ENCODE results near the gene PMM2. TPM values are rescaled to one million over a fixed set of nuclear protein-coding genes. Genes with fewer than 3 reads are reported as not detected.

Gene PMM2
- polyA plus RNA-seq, 1 donor (not counting 4 experiments of a cell fraction or from before 2014, with no cell fraction given) = 38.6 TPM

DNA sequence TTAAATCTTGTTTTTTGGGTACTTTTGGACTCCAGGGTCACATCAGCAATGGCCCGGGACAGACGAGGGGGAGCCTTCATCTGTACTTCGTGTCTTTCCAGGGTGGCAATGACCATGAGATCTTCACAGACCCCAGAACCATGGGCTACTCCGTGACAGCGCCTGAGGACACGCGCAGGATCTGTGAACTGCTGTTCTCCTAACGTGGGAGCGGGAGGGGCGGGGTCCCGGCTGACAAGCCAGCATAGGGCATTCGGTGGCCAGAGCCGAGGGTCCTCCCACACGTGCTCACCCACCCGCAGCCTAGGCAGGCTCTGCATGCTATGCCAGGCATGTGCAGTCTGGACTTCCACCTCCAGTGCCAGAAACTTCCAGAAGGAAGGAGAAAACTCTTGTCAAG is 50.0 kb downstream of the PMM2 start:
- Histone ChIP-seq H3K27ac (ENCODE audit: control insufficient read depth, insufficient read depth, low read length) (no peak overlapping the region), H3K4me1 (ENCODE audit: control insufficient read depth, extremely low read depth, insufficient read depth, low read length) (peaks cover 31% of the 10 kb centered on the region), H3K9me1 (ENCODE audit: control insufficient read depth, extremely low read depth, insufficient read depth, low read length) (peaks cover 2% of the 10 kb centered on the region), H3K9me3 (ENCODE audit: control insufficient read depth, low read depth, low read length) (no peaks in the 10 kb centered on the region), H3K27me3 (ENCODE audit: control insufficient read depth, extremely low read depth, insufficient read depth, low read length) (no peaks in the 10 kb centered on the region), H3K9ac (ENCODE audit: control insufficient read depth, extremely low read depth, insufficient read depth, low read length) (no peak overlapping the region), H3K4me3 (ENCODE audit: control insufficient read depth in 2 of 3, extremely low read depth in 1 of 3, insufficient read depth in 2 of 3, low read depth in 1 of 3, low read length in 3 of 3) (no peak overlapping the region), H3K4me2 (ENCODE audit: control insufficient read depth, extremely low read depth, insufficient read depth, low read depth, low read length) (no peak overlapping the region), H4K20me1 (ENCODE audit: control insufficient read depth, extremely low read depth, insufficient read depth, low read length) (peaks cover 3% of the 10 kb centered on the region), H2AFZ (ENCODE audit: control insufficient read depth, low read length) (no peak overlapping the region), H3K36me3 (ENCODE audit: control insufficient read depth in 2 of 2, extremely low read depth in 1 of 2, insufficient read depth in 2 of 2, low read length in 2 of 2) (peaks cover 19 to 39% of the 10 kb centered on the region in 2 experiments), H3K79me2 (ENCODE audit: control insufficient read depth, insufficient read depth, low read length) (peaks cover 12% of the 10 kb centered on the region)
- TF ChIP-seq, protein P1, sequence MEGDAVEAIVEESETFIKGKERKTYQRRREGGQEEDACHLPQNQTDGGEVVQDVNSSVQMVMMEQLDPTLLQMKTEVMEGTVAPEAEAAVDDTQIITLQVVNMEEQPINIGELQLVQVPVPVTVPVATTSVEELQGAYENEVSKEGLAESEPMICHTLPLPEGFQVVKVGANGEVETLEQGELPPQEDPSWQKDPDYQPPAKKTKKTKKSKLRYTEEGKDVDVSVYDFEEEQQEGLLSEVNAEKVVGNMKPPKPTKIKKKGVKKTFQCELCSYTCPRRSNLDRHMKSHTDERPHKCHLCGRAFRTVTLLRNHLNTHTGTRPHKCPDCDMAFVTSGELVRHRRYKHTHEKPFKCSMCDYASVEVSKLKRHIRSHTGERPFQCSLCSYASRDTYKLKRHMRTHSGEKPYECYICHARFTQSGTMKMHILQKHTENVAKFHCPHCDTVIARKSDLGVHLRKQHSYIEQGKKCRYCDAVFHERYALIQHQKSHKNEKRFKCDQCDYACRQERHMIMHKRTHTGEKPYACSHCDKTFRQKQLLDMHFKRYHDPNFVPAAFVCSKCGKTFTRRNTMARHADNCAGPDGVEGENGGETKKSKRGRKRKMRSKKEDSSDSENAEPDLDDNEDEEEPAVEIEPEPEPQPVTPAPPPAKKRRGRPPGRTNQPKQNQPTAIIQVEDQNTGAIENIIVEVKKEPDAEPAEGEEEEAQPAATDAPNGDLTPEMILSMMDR (optimal IDR thresholded peaks at IDR 0.05 in 1 of 3, IDR thresholded peaks at IDR 0.05 in 1 of 3, conservative IDR thresholded peaks at IDR 0.05 in 1 of 3; ENCODE audit: extremely low read depth in 1 of 3, insufficient read depth in 2 of 3, low read length in 3 of 3) = no peak
- TF ChIP-seq EZH2 (IDR thresholded peaks at IDR 0.05; ENCODE audit: low read length) = no peak
- dilution Hi-C loops (cut with MboI; ENCODE audit: extremely low pct_ligation_motif_present, low sequenced_read_pairs) = no loop called here
- FAIRE-seq (no peak), DNase-seq (ENCODE audit: low read depth, low spot score) (no peak)

DNA sequence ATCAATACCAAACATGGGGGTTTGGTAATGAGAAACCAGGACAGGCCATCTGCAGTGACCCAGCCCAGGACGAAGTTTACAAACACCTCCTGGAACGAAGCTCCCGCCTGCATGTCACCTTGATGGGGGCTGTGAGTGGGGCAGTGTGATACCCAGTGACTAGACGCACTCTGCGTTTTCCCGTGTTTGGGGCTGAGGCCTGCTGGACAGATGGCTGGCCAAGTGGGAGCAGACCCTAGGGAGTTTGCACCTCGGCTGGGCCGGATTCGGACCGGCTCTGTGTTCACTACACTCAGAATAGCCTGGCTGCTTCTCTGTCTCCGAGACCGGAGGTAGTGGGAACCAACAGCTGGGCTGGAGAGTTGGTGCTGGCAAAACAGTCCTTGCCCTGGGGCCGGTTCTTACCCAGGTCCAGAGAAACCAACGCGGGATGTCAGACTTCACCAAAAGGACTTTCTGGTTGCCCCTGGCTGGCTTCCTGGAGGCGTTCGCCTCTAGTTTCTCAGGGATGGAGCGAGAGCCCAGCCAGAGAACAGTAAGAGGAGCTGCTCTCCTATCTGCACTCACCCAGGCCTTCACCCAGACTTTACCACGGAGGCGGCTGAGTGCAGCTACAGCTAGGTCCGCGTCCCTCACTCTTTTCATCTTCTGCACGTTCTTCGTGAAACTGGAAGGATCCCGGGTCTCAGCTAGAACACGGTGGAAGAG is 50.7 kb downstream of the PMM2 start:
- FAIRE-seq (no peak), DNase-seq (ENCODE audit: low read depth, low spot score) (no peak)
- peaks cover 34% of the 10 kb centered on the region for H3K4me1 ChIP-seq (ENCODE audit: control insufficient read depth, extremely low read depth, insufficient read depth, low read length)
- H3K9ac ChIP-seq (ENCODE audit: control insufficient read depth, extremely low read depth, insufficient read depth, low read length) = no peak overlapping the region
- peak overlapping the region; percentile 78 for H3K27ac ChIP-seq (ENCODE audit: control insufficient read depth, insufficient read depth, low read length)
- H3K9me1 ChIP-seq (ENCODE audit: control insufficient read depth, extremely low read depth, insufficient read depth, low read length) = peaks cover 2% of the 10 kb centered on the region
- TF ChIP-seq EZH2 (IDR thresholded peaks at IDR 0.05; ENCODE audit: low read length) = no peak
- TF ChIP-seq, protein P1 (optimal IDR thresholded peaks at IDR 0.05 in 1 of 3, IDR thresholded peaks at IDR 0.05 in 1 of 3, conservative IDR thresholded peaks at IDR 0.05 in 1 of 3; ENCODE audit: extremely low read depth in 1 of 3, insufficient read depth in 2 of 3, low read length in 3 of 3) = no peak
- no peaks in the 10 kb centered on the region for H3K27me3 ChIP-seq (ENCODE audit: control insufficient read depth, extremely low read depth, insufficient read depth, low read length)
- H4K20me1 ChIP-seq (ENCODE audit: control insufficient read depth, extremely low read depth, insufficient read depth, low read length) = peaks cover 3% of the 10 kb centered on the region
- H3K36me3 ChIP-seq (ENCODE audit: control insufficient read depth in 2 of 2, extremely low read depth in 1 of 2, insufficient read depth in 2 of 2, low read length in 2 of 2) = peaks cover 21 to 40% of the 10 kb centered on the region in 2 experiments
- dilution Hi-C loops (cut with MboI; ENCODE audit: extremely low pct_ligation_motif_present, low sequenced_read_pairs) = no loop called here
- peaks cover 12% of the 10 kb centered on the region for H3K79me2 ChIP-seq (ENCODE audit: control insufficient read depth, insufficient read depth, low read length)
- no peak overlapping the region for H3K4me3 ChIP-seq (ENCODE audit: control insufficient read depth in 2 of 3, extremely low read depth in 1 of 3, insufficient read depth in 2 of 3, low read depth in 1 of 3, low read length in 3 of 3)
- H3K4me2 ChIP-seq (ENCODE audit: control insufficient read depth, extremely low read depth, insufficient read depth, low read depth, low read length) = peak overlapping the region; percentile 11
- H2AFZ ChIP-seq (ENCODE audit: control insufficient read depth, low read length) = no peak overlapping the region
- no peaks in the 10 kb centered on the region for H3K9me3 ChIP-seq (ENCODE audit: control insufficient read depth, low read depth, low read length)

Measured in keratinocyte (primary cell).